Keratinocyte (primary cell): ENCODE results near the gene SLC43A1.

Experiments used
- CTCF ChIP-seq, 3 experiments: IDR thresholded peaks in 1 of 3; conservative IDR thresholded peaks in 1 of 3; optimal IDR thresholded peaks in 1 of 3; 2 replicates in 2 of 3; 3 replicates in 1 of 3; pipeline versions ENCODE3 to v1.5.1; 2011; ENCODE audit warnings: low read length in 3 of 3, mild to moderate bottlenecking in 3 of 3, moderate library complexity in 2 of 3, control low read depth in 1 of 3, inconsistent platforms in 1 of 3; ENCODE audit not compliant: insufficient read depth in 2 of 3; ENCODE audit errors: extremely low read depth in 1 of 3
- EZH2 ChIP-seq: IDR thresholded peaks from one replicate; pipeline ENCODE4 v1.6.1; 2012; ENCODE audit warnings: inconsistent platforms, mild to moderate bottlenecking, low read length, moderate library complexity

- no peak for TF ChIP-seq CTCF (optimal IDR thresholded peaks at IDR 0.05 in 1 of 3, IDR thresholded peaks at IDR 0.05 in 1 of 3, conservative IDR thresholded peaks at IDR 0.05 in 1 of 3; ENCODE audit: extremely low read depth in 1 of 3, insufficient read depth in 2 of 3, low read length in 3 of 3)
- TF ChIP-seq EZH2, result no peak
Observed at GRCh38 chr11:57477507-57478189, 37.9 kb downstream of the SLC43A1 start.
